NCI-H69 (cell line): Measurements from ENCODE around the gene STPG1.

Source experiments
- DNase-seq: peaks from one replicate; lab custom pipeline; 2025; lab: John Stamatoyannopoulos, UW

STPG1 gene

GRCh38 chr1:24392982-24393650 lies 20.5 kb downstream of the STPG1 start:
- DNase-seq, result peak; percentile 79

- DNase-seq, result no peak
Observed at GRCh38 chr1:24392604-24392946, 21.0 kb downstream of the STPG1 start.

DNA sequence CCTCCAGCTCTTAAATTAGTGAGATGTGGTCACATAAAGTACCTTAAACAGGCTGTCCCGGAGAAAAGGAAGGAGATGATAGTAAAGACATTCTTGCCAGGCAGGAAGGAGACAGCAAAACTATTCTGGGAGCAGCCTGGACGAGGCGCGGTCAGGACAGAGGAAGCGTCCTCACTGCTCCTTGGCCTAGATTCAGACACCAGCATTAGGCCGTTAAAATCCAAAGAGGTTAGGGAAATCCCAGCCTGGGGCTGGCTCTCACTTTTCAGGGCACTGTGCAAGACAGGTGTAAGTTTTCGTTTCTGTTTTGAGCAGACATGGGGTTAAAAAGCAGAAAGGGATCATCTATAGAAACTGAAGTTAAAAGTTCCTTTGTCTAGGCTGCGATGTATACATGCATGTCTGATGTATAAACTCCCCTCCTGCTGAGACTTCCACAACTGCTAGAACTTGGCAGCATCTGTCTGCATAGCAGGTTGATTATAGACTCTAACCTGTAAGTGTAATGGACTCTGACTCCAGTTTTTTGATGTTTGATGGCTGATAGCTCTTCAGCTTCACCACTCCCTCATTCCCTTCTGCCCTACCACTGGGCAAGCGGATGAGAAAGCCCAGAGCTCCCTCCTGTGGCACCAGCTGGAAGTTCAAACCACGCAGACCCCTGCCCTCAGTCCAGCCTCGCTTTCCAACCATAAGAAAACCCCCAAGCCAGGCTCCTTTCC lies 21.5 kb downstream of the STPG1 start:
- DNase-seq, result peak; percentile 76

DNA sequence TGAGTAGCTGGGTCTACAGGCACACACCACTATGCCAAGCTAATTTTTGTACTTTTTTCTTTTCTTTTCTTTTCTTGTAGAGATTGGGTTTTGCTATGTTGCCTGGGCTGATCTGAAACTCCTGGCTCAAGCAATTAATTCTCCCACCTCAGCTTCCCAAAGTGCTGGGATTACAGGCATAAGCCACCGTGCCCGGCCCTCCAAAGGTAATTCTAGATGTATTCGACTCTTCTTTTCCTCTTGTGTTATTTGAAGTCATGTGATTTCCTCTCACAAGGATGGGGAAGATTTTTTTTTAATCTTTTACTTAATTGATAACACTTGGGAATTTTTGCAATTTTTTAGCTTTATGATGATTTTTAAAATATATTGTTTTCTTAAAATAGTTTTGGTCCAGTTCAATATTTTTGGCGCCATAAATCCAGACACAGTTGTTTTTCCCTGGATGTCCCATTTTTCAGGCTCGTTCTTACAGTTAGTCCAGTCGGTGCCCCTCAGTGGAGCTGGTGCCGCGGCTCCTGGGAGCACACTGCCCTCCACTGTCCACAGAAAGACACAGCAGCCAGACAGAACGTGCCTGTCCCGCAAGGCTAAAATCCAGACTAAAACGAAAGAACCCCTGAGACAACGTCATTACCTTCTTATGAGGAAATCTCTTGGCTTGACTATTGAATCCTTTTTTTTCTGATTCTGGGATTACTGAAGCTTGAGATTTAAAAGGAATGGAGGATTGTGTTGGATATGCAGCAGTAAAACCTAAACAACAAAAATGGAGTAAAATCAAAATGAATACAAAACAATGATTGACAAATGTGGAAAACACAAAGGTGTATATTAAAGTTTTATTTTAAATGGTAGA lies 22.4 kb downstream of the STPG1 start:
- DNase-seq, result peak; percentile 64

DNA sequence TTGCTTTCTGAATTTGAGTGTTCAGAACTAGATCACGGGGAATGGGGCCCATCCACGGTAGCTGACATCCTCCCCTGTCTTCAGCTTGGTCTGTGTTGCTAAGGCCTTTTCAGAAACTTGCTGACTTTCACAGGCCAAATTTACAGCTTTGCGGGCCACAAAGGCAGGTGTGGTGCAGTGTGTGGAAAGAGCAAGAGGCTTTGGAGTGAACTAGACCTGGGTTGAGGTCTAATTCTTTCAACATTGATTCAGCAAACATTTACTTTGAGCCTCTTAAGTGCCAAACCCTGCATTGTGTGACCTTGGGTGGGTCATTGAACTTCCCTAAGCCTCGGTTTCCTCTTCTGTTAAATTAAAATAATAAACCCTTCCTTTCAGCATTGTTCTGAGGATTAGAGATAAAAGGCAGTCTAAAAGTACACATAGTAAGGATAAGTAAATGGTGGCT lies 24.3 kb downstream of the STPG1 start:
- no peak for DNase-seq

GRCh38 chr1:24388331-24388885 lies 25.2 kb downstream of the STPG1 start:
- no peak for DNase-seq

- DNase-seq, result no peak
Observed at GRCh38 chr1:24387636-24388175, 25.9 kb downstream of the STPG1 start.

DNA sequence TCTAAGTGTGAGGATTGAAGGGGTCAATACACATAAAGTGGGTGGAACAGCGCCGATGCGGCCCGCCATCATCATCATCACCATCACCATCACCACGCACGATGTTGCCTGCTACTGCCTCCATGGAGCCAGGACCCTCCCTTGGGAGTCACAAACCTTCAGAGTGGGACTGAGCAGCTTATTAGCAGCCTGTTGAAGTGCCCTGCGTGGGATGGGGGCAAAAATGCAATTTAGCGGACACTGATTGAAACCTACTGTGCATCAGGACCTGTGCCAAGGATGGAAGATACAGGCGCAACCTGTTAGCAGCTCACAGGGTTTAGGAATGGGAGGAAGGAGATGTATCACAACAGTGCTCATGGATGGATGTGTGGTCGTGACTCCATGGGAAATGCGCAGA lies 26.7 kb downstream of the STPG1 start:
- no peak for DNase-seq

- DNase-seq, result peak; percentile 63
Observed at GRCh38 chr1:24386241-24386640, 27.3 kb downstream of the STPG1 start.

- peak; percentile 27 for DNase-seq
Observed at GRCh38 chr1:24385160-24385940, 28.2 kb downstream of the STPG1 start.

DNA sequence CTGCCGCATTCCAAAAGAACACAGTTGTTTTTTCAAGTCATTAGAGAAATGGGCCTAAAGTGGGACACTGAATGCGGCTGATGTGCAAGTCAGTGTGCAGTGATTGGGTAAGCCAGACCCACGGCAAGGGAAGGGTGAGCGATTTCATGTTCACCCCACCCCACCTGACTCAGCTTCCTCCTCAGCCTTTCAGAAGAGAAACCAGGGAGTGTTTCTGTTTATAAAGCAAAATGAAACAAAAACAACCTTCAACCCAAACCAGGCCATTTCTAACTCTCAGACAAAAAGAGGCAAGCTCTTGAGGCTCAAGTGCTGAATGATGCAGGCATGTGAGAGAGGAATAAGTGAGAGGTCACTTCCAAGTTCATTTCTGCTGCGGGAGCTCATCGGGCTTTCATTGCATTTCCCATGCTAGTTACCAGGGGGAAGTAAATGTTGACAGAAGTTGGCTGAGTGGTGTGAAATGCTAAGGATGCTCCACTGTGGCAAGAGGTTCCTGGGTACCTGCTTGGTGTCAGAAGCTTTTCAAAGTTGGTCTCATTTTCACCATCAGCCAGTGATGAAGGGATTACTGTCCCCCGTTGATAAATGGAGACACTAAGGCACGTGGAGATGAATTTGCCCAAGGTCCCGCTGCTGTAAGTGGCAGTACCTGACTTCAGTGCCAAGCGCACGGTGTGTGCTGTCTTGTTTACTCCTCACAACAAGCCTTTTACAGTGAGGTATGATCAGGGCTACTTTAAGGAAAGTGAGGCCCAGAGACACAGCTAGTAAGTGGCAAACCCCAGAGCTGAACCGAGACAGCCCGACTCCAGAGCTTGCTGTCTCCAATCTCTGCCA lies 29.1 kb downstream of the STPG1 start:
- no peak for DNase-seq

DNA sequence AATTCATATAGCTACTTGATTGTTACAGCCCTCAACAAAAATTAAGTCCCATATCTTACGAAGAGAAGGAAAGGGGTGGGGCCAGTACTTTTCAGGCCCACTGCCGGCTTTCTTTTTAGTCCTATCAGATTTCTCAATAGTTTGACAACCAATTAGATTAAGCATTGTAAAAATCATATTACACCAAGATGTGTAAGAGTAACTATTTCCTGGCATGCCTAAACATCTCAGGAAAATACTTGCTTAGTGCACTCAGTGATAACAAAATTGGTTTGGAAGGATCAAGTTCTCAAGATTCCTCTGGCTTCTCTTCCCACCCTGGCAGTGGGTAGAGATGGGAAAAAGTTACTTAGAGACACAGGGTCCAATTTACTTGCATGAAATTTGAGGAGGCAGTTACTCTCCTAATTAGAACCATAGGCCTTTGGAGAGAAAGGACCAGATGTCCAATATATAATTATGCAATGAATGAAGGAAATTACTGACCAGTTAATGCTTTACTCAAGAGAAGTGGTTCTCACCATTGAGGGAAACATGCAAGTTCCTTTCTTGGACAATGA lies 30.1 kb downstream of the STPG1 start:
- DNase-seq, result peak; percentile 87

- no peak for DNase-seq
Observed at GRCh38 chr1:24382165-24382577, 31.4 kb downstream of the STPG1 start.

DNA sequence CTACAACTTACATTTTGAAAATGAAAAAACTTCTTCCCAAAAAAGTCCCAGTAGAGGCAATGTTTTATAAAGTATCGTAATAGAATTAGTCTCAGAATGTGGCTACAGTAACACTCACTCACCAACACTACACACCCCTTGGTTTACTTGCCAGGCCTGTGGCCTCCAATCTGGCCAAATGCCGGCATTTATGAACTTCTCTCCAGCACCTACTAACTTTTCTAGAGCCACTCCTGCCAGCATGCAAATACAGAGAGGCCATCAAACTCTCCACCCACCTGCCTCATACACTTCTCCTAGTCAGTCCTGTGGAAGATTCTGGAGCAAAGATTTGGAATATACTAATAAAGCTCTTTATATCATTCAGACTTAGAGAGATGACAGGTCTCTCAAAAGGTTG lies 32.3 kb downstream of the STPG1 start:
- DNase-seq, result no peak

- DNase-seq, result no peak
Observed at GRCh38 chr1:24380508-24380907, 33.1 kb downstream of the STPG1 start.

DNA sequence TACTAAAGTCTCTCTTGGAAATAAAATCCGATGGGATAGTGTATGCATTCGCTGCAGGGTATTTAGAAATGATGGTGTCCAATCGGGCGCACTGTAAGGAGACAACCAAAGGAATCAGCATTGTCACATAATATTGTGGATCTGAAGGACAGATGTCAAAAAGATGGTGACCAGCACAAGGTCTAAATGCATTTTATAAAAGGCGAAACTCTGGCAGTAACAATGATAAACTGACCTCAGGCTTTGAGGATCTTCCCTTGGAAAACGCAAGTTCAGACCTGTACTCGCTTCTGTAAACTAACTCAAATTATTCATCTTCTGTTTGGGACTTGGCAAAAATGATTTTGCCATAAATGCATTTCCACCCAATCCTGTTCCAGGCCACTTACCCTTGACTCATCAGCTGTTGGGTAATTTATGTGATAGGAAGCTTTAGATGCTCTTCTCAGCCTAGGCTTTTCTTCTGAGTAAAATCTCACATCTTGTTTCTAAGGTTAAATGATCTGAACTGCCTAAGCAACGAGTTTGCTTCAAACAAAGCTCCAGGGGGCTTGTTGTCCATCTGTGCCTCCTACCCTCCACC lies 33.8 kb downstream of the STPG1 start:
- DNase-seq, result peak; percentile 67

- DNase-seq, result peak; percentile 95
Observed at GRCh38 chr1:24374891-24375786, 38.4 kb downstream of the STPG1 start.

DNA sequence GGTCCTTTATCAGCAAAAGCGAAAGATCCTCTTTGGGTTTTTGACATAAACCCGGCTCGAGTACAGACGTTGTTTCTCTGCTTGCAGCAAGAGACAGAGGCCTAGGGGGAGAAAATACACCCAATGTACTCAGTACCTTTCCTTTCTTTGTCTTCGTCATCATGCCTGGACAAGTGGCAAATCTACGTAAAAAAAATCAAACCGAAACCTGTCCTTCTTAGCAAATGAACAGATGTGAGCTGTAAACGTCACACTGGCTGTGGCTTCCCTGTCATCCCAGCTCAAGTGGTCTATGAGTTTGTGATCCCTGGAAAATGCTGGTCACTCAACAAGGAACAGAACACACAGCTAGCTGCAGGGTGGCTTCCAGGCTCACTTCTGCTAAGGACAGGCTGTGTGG lies 39.9 kb downstream of the STPG1 start:
- DNase-seq, result no peak

- DNase-seq, result no peak
Observed at GRCh38 chr1:24373044-24373443, 40.5 kb downstream of the STPG1 start.
